Muscle of arm (tissue), 12 donors: ENCODE data around the gene IL12RB2. TPM values are rescaled to one million over a fixed set of nuclear protein-coding genes. Genes with fewer than 3 reads are reported as not detected.
"Not testable (repeated sequence)": the region's sequence is repeated elsewhere in the genome, so short reads cannot be mapped to it uniquely, and the experiment has no call there.

Experiments
- DNase-seq: peaks from one replicate; pipeline ENCODE4 v3.0.0-alpha.2; 2013
- polyA plus RNA-seq, 12 donors: library from polyadenylated mRNA; unstranded; fragments of 120-200 nt; gene quantifications; one replicate each; pipeline ENCODE4 v1.2.1, GENCODE V29; 2013; ENCODE audit not compliant: insufficient read length in 12 of 12

IL12RB2 gene
- polyA plus RNA-seq, 12 donors: 0.59 to 2.0 (median 1.2) TPM; not detected in 2

DNA sequence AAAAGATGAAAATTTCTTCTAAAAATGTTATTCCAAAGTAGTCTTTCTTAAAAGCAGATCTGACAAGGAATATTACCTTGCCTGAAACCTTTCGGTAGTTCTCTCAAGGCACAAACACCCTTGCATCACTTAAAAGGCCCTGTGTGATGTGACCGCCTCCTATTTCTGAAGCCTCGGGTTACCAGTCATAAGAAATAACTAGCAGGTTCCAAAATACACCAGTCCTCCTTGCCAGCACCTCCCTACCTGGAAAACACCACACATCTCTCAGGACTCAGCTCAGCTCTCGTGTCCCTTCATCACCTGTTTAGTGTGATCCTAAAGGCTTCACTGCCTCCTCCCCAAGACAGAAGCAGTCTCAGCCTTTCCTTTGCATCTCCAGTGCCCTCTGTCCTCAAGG lies 86.9 kb downstream of the IL12RB2 start:
- DNase-seq: no peak

DNA sequence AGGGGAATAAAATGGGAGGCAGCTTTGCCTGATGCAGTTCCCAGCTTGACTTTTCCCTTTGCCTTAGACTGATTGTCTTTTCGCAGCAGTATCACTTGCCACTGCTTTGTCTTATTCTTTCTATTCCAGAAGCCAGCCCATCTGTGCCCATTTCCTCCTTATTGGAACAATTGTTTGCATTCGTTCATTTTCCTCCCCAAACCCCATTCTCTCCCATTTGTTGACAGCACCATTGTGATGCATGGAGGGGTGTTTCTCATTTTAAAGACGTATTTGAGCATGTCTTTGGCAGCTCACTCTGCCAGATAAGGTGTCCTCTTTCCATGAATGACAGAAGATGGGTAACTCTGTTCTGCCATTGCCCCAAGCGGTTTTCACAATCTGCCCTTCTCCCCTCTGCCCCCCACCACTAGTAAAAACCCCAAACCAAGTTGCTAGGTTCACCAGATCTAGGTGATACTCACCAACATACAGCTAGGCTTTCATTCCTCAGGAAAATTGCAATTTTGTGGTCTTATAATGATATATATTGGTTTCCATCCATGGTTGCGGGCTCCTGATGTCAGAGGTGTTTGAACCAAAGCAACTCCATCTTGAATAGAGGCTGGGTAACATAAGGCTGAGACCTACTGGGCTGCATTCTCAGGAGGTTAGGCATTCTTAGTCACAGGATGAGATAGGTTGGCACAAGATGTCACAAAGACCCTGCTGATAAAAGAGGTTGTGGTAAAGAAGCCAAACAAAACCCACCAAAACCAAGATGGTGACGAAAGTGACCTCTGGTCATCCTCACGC lies 91.7 kb downstream of the IL12RB2 start:
- DNase-seq: no peak

DNA sequence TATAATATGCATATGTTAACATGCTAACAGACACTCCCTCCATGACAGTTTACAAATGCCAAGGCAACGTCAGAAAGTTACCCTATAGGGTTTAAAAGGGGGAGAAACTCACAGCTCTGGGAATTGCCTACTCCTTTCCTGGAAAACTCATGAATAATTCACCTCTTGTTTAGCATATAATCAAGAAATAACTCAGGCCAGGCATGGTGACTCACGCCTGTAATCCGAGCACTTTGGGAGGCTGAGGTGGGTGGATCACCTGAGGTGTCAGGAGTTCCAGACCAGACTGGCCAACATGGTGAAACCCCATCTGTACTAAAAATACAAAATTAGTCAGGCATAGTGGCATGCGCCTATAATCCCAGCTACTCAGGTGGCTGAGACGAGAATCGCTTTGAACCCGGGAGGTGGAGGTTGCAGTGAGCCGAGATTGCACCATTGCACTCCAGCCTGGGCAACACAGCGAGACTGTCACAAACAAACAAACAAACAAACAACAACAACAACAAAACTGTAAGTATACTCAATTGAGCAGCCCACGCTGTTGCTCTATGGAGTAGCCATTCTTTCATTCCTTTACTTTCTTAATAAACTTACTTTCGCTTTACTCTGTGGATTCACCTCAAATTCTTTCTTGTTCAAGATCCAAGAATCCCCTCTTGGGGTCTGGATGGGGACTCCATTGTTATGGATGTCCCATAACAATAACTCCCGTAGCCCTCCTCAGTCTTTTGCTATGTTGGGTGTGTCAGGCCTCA lies 92.5 kb downstream of the IL12RB2 start:
- not testable (repeated sequence) for DNase-seq

DNA sequence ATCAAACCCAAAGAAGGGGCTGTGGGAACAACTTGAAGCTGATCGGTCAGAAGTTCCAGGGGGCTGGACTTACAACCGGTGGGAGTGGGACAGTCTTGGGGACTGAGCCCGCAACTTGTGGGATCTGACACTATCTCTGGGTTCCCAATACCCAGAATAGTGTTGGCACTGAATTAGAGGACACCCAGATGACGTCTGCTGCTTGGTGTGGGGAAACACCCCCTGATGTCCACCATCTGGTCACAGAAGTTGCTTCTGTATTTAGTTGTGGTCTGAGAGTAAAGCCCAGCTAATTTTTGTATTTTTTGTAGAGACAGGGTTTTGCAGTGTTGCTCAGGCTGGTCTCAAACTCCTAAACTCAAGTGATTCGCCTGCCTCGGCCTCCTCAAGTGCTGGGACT lies 93.8 kb downstream of the IL12RB2 start:
- DNase-seq: no peak

- DNase-seq: no peak
Observed at GRCh38 chr1:67404212-67404620, 96.5 kb downstream of the IL12RB2 start.

- DNase-seq: no peak
Observed at GRCh38 chr1:67405473-67406245, 98.0 kb downstream of the IL12RB2 start.

GRCh38 chr1:67407498-67407897 lies 99.8 kb downstream of the IL12RB2 start:
- DNase-seq: no peak

GRCh38 chr1:67408148-67408547 lies 100.5 kb downstream of the IL12RB2 start:
- no peak for DNase-seq

DNA sequence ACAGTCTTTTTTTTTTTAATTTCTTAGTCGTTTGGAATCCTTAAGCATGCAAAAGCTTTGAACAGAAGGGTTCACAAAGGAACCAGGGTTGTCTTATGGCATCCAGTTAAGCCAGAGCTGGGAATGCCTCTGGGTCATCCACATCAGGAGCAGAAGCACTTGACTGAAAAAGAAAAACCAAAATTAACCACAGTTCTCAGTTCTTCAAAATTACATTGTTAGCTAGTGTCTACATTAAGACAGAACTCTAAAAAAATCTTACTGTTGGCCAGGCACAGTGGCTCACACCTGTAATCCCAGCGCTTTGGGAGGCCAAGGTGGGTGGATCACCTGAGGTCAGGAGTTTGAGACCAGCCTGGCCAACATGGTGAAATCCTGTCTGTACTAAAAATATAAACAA lies 105.4 kb downstream of the IL12RB2 start:
- DNase-seq: not testable (repeated sequence)

DNA sequence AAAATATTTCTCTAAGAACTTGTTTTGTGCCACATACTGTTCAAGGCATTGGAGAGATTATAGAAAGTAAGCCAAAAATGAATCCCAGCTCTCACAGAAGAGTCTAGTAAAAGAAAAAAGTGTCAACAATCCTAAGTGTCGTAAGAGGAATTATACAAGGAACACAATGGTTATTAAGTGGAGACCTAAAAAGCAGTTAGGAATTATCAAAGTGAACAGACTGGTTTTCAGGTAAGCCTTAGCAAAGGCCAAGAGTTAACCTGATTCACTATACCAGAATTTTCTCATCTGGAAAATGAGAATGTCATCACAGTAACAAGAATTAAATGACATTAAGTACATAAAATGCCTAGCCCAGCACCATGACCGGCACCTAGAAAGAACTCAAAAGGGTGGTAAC lies 106.9 kb downstream of the IL12RB2 start:
- no peak for DNase-seq

GRCh38 chr1:67415041-67415440 lies 107.4 kb downstream of the IL12RB2 start:
- no peak for DNase-seq

DNA sequence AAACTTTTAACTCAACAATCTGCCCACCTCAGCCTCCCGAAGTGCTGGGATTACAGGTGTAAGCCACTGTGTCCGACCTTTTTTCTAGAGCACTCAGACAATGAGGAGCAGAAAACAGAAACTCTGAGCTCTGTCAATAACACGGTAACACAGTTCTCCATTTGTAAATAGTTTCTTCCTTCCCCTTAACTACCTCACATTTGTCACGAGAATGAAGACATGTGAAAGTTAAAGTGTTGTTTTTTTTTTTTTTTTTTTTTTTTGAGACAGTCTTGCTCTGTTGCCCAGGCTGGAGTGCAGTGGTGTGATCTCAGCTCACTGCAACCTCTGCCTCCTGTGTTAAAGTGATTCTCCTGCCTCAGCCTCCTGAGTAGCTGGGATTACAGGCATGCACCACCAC lies 110.1 kb downstream of the IL12RB2 start:
- not testable (repeated sequence) for DNase-seq

DNA sequence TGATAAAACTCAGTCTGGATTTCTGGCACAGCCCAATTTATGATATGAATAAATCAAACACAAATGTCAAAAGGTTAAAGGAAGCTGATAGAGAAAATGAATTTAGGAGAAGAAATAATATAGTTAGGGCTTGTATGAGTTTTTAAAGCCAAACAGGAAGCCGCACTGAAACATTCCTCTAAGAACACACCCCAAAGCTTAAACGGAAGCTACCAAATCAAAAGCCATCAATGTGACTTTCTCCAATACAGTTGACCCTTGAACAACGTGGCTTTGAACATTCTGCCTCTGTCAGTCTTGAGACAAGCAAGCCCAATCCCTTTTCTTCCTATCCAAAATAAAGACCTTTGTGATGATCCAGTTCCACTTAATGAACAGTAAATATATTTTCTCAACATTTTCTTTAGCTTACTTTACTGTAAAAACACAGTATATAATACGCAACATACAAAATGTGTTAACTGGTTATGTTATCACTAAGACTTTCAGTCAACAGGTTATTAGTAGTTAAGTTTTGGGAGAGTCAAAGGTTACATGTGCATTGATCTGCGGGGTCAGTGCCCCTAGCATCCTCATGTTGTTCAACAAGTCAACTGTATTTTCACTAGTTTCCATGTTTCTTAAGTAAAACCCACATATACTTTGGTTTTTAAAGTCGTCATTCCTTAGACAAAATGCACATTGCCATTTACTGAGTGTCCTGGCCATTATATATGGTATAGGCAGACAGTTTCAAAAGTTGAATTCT lies 111.3 kb downstream of the IL12RB2 start:
- no peak for DNase-seq

- no peak for DNase-seq
Observed at GRCh38 chr1:67420835-67421492, 113.3 kb downstream of the IL12RB2 start.

DNA sequence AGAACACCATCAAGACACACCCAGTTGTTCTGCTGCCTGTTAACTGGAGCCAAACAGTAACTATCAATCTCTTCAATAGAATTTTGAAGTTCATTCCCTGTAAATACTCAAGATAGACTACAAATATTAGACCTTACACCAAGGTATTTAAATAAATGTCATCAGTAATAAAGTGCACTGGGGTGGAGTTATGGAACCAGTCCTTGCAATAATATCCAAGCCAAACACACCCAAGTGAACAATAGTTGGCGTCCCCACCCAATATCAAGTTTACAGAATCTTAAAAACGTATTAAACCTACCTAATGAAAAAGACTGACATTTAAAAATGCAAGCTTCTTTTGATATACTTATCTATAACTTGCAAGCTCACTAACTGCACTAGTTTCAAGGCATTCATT lies 119.8 kb downstream of the IL12RB2 start:
- DNase-seq: no peak

GRCh38 chr1:67427947-67428346 lies 120.3 kb downstream of the IL12RB2 start:
- DNase-seq: no peak

DNA sequence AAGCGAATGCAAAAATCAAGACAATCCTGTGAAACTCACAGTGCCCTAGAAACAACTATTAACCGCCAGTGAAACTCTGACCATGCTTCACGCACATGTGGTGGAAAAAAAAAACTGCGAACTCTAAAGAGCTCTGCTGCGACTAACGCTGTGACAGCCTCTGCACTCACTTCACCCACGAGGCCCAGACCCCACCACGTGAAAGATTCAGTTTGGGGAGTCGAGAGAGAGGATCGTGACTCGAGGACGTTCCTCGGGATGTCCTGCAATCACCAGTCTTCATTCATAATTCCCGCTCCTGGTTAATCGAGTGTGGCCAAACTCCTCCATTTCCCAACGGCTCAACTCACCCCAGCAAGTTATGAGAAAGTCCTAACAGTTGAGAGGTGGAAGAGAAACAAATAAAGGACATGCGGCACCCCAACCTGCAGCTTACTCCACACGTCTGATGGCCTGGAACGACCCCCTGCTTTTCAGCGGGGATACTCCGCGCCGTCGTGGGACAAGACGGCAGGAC lies 121.4 kb downstream of the IL12RB2 start:
- peak; percentile 46 for DNase-seq

- peak; percentile 44 for DNase-seq
Observed at GRCh38 chr1:67429528-67430357, 122.1 kb downstream of the IL12RB2 start.

DNA sequence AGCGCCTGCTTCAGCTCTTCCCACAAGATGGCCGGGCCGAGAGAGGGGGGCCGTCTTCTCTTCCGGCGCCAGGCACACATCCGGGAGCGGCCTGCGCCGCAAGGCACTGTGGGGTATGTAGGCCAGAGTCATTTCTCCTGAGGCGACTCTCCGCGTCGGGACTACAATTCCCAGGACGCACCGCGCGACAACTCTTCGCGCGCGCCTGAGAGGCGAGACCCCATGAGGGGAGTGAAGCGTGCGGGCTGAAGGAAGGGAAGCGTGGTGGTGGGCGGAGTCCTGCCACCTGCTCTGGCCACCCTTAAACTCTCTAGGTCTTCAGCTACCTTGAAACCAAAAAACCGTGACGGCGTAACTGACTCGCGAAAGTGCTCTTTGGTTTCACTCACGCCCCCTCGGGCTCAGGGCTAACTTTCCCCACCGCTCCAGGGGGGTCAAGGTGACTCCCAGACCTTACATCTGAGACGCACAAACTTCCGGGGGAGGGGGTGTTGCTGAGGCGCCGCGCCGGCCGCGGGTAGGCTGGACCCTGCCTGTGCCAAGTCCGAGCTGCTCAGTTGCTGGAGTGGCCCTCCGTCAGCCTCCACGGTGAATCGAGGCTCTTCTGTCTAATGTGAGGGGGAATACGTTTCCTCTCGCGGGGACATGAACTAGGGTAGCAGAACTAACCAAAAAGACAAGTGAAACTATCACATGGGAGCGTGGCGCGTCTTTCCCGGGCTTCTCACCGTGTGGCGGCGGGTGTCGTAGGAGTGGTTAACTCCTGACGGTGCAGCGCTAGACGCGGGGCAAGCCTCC lies 122.9 kb downstream of the IL12RB2 start, which contains the start of gene SERBP1:
TSS of gene SERBP1 (minus strand) at position 45 of the 798 bp plus-strand sequence. CDS start 102 bp downstream, outside the sequence.
- peak; percentile 98 for DNase-seq
